GM12892 (cell line): Measurements from ENCODE around the gene JCHAIN.
"Not testable (repeated sequence)": the region's sequence is repeated elsewhere in the genome, so short reads cannot be mapped to it uniquely, and the experiment has no call there.

Experiments used
- POLR2A ChIP-seq: IDR thresholded peaks from 2 replicates; pipeline ENCODE4 v1.6.1; 2011; ENCODE audit warnings: low read depth, low read length, control low read depth
- POLR2AphosphoS5 ChIP-seq: IDR thresholded peaks from 2 replicates; pipeline ENCODE4 v1.6.1; 2011; ENCODE audit warnings: low read depth, low read length, control low read depth
- TAF1 ChIP-seq: IDR thresholded peaks from 2 replicates; pipeline ENCODE4 v1.6.1; 2011; ENCODE audit warnings: low read depth, mild to moderate bottlenecking, control low read depth, low read length, borderline replicate concordance

DNA sequence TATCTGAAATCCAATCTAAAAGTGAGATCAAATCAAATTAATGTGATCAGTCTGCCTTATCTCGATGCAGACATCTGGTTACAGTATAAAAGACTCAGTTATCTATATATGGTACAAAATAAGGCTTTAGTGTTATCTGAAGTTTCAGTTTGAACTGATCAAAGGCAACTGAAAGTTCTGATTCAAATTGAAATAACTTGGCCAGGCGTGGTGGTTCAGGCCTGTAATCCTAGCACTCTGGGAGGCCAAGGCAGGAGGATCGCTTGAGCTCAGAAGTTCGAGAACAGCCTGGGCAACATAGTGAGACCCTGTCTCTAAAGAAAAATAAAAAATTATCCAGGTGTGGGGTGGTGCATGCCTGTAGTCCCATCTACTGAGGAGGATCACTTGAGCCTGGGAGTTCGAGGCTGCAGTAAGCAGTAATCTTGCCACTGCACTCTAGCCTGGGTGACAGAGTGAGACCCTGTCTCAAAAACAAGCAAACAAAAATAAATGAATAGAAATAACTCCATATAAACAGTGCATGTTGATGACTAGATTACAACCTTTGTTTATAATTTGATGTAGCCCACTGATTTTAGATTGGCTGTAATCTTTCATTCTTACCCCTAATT, 4.9 kb downstream of the JCHAIN start:
- TF ChIP-seq TAF1, POLR2A, POLR2AphosphoS5: not testable (repeated sequence)
